ENCODE measurements around the gene KCNG3.

- TF ChIP-seq POLR2A (IDR thresholded peaks at IDR 0.05) (no peak), CTCF (IDR thresholded peaks at IDR 0.05) (no peak), EP300 (IDR thresholded peaks at IDR 0.05) (no peak), POLR2AphosphoS5 (IDR thresholded peaks at IDR 0.05) (no peak)
Observed at GRCh38 chr2:42414158-42414557, 79.6 kb downstream of the KCNG3 start.

Data from gastroesophageal sphincter (tissue), 3 donors.